GM18511 (cell line): ENCODE data around the gene TMEM267.
"Not testable (repeated sequence)": the region's sequence is repeated elsewhere in the genome, so short reads cannot be mapped to it uniquely, and the experiment has no call there.

Experiments used
- ATAC-seq: cut with Tn5 transposase; IDR thresholded peaks from one replicate; pipeline ENCODE4 v1.9.1; 2021; ENCODE audit warnings: mild to moderate bottlenecking, moderate library complexity; ENCODE audit not compliant: unreplicated experiment

The TMEM267 gene, protein sequence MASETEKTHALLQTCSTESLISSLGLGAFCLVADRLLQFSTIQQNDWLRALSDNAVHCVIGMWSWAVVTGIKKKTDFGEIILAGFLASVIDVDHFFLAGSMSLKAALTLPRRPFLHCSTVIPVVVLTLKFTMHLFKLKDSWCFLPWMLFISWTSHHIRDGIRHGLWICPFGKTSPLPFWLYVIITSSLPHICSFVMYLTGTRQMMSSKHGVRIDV

DNA sequence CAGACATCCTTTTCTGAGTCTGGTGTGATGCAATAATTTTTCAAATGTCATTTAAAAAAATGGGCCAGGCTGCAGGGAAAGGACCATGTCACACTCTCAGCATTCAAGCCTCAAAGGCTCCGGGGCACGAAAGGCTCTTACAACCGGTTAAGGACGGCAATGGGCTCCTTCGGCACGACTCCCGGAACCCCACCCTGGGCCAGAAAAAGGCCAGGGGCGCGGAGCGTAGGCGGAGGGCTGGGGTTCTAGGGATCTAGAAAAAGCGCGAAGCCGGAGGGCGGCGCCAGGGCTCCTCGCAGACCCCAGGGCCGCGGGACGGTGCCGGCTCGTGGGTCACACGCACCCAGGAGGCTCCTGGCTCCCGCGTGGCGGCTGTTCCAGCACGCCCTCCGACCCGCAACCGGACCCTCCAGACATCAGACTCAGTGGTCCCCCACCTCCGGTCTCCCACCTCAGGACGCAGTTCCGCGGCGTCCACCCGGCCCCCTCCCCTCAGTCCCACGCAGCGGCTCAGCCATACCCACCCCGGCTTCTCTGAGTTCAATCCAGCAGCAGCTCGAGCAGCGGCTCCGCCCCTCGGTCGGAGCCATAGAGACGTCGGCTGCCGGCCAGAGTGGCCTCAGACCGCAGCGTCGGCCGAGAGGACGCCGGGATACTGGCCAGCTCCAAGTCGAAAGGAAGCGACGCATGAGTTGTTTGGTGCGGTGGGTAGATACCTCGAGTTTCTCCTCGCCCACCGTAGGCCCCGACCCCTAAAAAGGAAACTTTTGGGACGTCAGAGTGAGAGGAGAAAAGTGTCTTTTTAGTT is at the start of gene TMEM267:
Gene TMEM267, minus strand, starts transcription at position 568 of the 808 bp plus-strand sequence. CDS start 29,896 bp downstream, outside the sequence.
- ATAC-seq = peak; percentile 88

DNA sequence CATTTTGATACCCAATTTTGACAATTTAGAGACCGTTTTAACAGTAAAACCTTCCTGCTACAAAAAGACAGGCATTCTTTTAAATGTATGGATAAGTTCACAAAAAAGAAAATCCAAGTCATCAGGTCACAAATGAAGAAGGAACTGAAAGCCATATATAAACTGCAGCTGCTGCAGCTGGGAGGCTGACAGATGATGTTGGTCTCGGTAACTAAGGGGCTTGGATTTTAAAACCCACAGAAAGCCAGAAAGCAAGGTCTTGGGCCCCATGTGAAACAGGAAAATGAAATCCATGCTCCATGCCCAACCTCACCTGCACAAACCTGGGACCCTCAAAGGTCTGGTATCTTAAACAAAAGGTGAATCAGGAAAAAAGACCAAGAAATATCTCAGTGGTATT is 47.0 kb upstream of the TMEM267 start:
- no peak for ATAC-seq

DNA sequence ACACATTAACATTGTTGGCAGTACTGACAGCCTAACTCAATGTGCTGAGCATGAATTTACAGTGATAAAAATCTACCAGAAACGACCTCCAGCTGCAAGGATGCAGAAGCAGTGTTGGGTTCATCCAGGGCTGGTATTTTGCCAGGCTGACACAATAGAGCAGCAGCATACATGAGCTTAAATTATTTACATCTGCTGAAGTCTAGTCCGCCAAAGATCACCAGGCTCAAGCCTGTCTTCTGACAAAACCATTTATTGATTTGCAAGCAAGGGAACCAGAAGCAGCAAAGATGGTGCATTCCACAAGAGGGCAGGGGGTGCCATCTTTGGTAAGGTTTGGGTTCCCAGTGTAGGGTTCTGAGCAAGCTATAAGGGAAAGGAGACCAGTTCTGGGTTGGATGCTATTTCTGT is 40.0 kb upstream of the TMEM267 start:
- ATAC-seq = no peak

DNA sequence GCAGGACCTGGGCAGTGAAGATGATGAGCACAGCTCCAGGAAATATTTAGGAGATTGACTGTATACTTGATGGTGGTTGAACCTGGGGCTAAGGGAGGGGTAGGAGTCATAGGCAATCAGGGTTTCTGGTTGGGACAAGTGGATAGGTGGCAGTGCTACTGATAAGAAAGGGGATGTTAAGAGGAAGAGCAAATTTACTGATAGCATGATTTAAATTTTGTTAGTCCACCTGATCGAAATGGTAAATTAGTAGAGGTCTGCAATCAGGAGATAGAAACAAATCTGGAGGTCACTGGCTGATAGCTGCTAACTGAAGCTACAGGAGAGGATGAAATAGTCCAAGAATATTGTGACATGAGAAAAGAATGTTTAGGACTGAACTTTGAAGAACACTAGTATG is 37.0 kb upstream of the TMEM267 start:
- ATAC-seq = no peak

DNA sequence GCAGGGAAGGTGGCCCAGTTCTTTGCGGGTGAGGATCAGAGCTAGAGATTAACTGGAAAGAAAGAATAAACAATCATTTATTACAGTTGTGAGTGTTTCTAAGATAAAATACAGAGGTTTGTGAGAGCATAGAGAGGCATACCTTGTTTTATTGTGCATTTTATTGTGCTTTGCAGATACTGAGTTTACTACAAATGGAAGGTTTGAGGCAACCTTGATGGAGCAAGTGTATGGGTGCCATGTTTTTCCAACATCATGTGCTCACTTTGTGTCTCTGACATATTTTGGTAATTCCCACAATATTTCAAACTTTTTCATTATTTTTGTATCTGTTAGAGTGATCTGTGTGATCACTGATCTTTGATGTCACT is 32.0 kb upstream of the TMEM267 start:
- ATAC-seq = no peak

DNA sequence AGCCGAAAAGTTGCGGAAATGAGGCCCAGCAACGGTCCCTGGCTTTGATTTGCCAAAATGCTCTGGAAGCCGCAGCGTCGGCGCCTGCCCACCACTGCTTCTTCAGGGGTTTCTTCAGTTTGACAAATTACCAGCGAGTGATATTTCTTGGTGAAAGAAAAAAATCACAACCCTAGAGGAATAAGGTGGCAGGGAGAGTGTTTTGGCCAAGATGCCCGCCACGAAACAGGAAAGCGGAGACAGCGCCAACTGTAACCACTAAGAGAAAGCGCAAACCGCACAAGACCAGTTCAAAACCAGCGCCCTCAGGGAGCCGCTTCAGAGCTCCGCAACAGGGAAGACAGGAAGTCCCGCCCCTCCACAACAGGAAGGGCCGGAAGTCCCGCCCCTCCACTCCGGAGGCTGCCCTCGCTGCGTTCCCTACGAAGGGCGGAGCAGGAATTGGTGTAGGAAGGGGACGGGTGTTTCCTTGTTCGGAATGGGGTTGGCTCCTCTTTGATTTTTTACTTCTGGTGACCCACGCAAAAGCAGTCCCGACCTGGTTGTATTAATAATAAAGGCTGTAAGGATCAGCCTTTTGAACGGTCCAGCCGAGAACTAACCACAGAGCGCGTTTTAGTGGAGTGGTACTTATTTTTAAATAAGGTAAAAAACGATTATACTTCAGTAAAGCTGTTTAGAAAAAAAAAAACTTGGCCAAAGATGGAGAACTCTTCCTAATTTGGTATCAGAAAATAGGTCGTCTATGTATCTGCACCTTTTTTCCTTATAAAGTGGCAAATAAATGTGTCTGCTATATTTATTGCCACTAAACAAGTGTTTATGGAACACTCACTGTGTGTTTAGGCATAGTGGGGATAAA is 31.4 kb upstream of the TMEM267 start, which contains the start of gene C5orf34:
Gene C5orf34, minus strand, starts transcription at position 333 of the 862 bp plus-strand sequence. CDS start 5,809 bp downstream, outside the sequence.
- ATAC-seq = peak; percentile 99

DNA sequence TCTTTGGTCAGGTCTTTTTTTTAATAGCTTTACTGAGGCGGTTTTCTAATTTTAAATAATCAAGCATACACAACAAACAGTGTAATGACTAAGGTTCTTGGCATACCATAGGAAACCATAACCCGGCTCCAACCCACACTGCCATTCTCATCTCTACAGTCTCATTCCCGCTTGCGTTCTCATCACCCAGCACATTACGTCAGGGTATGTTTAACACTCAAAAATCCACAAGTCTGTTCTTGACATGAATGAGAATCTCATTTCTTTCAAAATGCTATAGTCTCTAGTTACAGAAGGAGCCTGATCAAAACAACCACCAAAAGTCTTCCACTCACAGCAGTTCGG is 30.8 kb upstream of the TMEM267 start:
- ATAC-seq = peak; percentile 37

DNA sequence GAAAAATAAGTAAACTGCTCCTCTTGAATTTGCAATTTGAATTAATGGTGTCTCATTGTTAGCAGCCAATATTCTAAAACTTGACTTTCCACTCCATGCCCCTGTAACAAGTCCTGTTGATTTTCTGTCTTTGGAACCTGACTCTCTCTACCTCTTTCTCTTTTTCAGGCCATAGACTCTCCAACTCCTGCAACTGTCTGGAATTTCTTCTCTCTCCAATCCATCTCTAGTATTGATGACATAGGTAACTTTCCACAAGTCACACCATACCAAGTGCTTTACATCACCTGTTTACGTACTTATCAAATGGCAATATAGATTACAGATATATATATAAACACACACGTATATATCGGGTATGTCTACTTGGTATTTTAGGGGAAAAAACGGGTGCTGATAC is 30.4 kb upstream of the TMEM267 start:
- no peak for ATAC-seq

DNA sequence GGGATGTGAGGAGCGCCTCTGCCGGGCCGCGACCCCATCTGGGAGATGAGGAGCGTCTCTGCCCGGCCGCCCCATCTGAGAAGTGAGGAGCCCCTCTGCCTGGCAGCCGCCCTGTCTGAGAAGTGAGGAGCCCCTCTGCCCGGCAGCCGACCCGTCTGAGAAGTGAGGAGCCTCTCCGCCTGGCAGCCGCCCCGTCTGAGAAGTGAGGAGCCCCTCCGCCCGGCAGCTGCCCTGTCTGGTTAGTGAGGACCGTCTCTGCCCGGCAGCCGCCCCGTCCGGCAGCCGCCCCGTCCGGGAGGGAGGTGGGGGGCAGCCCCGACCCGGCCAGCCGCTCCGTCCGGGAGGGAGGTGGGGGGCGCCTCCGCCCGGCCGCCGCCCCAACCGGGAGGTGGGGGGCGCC is 27.4 kb upstream of the TMEM267 start:
- ATAC-seq = not testable (repeated sequence)

DNA sequence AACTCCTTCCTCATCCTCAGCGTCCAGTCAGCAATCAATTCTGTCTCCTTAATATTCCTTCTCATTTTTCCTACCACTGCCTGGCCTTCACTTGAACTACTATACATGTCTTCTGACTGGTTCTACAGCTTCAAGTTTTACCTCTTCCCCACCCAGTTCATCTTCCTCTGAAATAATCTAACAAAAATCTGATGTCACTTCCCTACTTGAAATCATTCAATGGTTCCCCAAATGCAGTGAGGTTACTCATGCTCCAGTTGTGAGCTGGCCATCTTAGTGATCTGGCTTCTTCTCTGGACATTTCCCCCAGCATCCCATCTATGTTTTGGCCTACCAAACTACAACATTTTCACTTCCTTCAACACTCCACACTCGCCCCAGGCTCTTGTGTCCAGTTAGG is 14.9 kb upstream of the TMEM267 start:
- ATAC-seq = no peak

DNA sequence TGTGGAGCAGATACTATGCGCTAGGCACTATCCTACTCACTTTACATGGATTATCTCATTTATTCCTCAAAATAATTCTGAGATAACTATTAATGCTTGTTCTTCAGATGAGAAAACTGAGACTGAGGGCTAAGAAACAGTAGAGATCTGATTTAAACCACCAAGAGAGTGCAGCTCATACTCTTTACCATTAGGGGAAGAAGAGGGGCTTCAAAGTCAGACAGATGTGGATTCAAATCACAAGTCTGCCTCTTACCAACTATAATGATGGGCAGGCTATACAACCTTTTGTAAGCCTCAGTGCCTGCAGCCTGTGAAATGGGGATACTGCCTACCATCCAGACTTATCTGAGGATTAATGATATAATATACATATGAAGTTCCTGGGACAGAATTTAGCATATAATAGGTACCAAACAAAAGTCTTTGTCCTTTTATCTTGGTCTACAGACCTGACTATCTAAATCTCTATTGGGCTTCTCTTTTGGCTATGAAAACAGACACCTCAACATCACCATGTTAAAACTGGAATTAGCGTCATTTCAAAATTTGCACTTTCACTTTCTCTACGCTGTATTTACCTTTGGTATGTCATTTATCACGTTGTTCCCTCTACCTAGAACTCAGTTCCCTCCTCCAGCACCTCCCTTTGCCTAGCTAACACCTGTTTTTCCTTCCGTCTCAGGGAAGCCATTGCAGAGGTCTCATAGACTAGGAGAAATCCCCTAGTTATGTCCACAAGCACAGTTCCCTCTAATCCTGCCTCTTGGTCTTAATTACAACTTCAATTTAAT is 13.8 kb upstream of the TMEM267 start:
- no peak for ATAC-seq

DNA sequence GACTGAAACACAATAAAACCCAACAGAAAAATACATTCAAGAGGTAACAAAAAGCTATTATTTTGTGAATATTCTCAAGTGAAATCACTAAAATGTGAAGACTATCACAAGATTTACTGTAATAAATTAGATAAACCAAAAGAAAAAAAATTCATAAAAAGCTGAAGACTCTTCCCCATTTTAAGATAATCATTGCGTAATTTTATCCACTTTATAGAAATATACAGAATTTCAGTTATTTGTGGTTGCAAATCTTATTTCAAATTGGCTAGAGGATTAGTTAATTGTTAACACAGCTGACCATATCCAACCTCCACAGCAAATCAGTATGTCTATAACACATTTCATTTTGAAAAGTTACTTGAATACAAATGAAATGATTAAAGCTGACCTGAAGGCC is 7.7 kb upstream of the TMEM267 start:
- no peak for ATAC-seq

DNA sequence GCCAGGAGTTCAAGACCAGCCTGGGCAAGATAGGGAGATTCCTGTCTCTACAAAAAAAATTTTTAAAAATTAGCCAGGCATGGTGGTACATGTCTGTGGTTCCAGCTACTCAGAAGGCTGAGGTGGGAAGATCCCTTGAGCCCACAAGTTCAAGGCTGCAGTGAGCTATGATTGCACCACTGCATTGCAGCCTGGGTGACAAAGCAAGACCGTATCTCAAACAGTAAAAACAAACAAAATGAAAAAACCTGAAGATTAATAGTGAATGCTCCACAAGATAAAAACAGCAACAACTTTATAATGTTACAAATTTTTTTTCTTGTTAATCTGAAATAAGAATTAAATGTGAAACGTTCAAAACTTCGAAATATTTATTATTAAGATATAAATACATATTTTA is 2.7 kb upstream of the TMEM267 start:
- ATAC-seq = no peak

DNA sequence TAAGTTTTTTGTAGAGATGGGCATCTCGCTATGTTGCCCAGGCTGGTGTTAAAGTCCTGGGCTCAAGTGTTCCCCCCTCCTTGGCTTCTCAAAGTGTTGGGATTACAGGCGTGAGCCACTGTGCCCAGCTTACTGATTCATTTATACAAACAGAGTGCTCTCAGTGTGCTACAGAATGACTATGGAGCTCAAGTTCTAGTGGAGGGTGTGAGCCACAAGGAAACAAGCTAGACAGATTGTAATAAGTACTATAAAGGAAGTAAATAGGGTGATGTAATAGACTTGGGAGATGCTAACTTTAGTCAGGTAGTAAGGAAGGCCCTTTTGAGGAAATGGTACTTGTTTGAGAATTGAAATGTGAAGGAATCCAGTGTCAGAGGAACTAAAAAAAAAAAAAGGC is 1.7 kb upstream of the TMEM267 start:
- ATAC-seq = no peak

DNA sequence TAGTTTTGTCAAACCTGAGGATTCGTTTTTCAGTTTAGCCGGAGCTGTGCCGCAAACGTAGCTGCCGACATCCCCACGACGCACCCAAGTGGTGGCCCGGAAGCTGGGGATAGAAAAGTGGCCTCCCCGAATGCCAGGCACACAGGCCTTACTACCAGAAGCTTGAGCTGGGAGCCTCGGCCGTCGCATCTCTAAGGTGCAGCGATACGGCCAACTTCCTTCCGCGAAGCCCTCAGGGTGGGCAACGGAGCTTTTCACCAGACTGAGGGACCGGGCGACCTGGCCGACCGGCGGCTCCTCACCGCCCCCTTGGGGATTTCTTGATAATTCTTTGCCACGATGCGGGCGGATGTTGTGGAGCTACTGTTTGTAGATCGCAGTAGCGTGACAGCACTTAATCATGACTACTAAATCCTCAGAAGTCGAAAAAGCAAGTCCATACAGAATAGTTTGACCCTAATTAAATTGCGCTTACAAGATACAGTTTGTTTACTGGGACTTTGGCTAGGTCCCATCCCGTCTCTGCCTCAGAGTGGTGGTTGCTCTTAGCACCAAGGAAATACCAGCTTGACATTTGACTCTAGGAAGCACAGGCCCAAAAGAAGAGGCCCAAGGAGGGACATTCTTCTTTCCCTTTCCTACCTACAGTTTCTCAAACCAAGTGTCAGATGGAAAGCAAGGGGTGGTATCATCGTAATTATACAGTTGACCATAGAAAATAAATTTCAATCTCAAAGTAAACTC is 613 bp upstream of the TMEM267 start:
- peak; percentile 82 for ATAC-seq

DNA sequence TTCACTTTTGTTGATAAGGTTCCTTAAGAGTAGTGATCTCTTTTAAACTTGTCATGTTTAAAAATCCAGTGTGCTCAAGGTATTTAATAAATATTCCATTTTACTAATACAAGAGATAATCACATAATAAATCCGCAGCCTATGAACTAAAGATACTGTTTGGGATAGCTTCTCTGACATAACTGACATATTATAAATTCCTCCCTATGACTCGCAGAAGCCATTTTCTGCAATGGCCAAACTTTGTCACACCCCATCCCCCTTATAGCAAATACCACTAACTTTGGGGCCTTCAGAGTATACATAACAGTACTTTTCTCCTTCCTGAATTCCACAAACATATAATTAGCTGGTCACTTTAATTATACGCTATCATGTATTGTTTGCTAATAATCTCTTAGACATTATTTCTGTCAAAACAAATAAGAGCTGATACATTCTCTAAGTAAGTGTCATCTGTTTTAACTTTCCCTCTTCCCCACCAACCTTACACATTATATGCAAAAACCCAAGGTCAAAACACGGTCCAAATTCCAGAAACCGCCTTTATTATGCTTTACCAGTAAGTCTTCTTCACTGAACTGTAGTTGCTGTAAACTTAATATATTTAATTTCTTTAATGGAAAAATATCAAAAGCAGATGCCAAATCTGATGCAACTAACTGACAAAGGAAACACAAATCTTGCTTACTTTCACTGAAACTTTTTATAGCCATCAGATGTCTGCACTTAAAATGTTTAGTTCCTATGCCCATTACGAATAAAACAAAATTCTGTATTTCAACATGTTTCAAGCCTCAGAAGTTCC is 971 bp downstream of the TMEM267 start:
- ATAC-seq = no peak

DNA sequence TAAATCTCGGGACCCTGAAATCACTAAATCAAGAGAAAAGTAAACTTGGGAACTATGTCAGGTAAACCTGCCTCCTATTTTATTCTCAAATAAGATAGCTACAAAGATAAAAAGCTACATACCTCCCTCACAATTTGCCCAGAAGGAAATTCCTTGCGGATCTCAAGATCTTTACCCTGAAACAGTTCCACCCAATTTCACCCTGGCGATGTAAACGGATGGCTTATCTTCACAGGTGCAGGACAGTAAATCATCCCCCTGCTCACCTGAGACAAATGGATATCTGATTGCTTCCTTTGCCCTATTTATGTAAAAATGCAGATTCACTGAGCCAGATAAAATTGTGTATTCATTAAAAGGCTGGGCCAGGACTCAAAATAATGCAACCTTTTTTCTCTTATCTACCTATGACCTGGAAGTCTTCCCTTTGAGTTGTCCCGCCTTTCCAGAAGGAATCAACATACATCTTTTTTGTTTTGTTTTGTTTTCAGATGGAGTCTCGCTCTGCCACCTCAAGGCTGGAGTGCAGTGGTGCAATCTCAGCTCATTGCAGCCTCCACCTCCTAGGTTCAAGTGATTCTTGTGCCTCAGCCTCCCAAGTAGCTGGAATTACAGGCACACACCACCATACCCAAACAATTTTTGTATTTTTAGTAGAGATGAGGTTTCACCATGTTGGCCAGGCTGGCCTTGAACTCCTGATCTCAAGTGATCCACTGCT is 13.8 kb downstream of the TMEM267 start:
- ATAC-seq = no peak

DNA sequence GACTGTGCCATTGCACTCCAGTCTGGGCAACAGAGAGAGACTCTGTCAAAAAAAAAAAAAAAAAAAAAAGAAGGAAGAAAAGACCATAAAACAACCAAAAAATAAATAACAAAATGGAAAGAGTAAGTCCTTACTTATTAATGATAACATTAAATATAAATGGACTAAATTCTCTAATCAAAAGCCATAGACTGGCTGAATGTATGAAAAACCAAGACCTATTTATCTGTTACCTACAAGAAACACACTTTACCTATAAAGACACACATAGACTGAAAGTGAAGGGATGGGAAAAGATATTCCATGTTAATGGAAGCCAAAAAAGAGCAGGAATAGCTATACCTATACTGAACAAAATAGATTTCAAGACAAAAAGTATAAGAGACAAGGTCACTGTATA is 16.6 kb downstream of the TMEM267 start:
- ATAC-seq = no peak

DNA sequence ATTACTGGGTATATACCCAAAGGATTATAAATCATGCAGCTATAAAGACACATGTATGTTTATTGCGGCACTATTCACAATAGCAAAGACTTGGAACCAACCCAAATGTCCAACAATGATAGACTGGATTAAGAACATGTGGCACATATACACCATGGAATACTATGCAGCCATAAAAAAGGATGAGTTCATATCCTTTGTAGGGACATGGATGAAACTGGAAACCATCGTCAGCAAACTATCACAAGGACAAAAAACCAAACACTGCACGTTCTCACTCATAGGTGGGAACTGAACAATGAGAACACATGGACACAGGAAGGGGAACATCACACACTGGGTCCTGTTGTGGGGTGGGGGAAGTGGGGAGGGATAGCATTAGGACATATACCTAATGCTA is 18.2 kb downstream of the TMEM267 start:
- ATAC-seq = not testable (repeated sequence)
